ENCODE results near the gene LENG9.
"Not testable (repeated sequence)": the region's sequence is repeated elsewhere in the genome, so short reads cannot be mapped to it uniquely, and the experiment has no call there.

Gene LENG9

GRCh38 chr19:54463531-54464043, at the start of gene LENG9:
Gene LENG9 (minus strand): TSS chr19:54463778. CDS start chr19:54463526, 252 bp downstream.
- DNase-seq (ENCODE audit: low read depth in 2 of 2), result peak; percentile 97

GRCh38 chr19:54509200-54509940, 45.8 kb upstream of the LENG9 start:
- DNase-seq (ENCODE audit: low read depth in 2 of 2), result not testable (repeated sequence)

GRCh38 chr19:54508487-54508886, 44.9 kb upstream of the LENG9 start:
- DNase-seq (ENCODE audit: low read depth in 2 of 2), result not testable (repeated sequence)

- no peak for DNase-seq (ENCODE audit: low read depth in 2 of 2)
Observed at GRCh38 chr19:54507824-54508223, 44.2 kb upstream of the LENG9 start.

GRCh38 chr19:54507038-54507717, 43.6 kb upstream of the LENG9 start:
- DNase-seq (ENCODE audit: low read depth in 2 of 2), result not testable (repeated sequence)

GRCh38 chr19:54506079-54506478, 42.5 kb upstream of the LENG9 start:
- DNase-seq (ENCODE audit: low read depth in 2 of 2), result no peak

- not testable (repeated sequence) for DNase-seq (ENCODE audit: low read depth in 2 of 2)
Observed at GRCh38 chr19:54505542-54505941, 42.0 kb upstream of the LENG9 start.

GRCh38 chr19:54502518-54503048, 39.0 kb upstream of the LENG9 start, which contains the start of gene LAIR2:
Gene LAIR2 (plus strand): TSS chr19:54502831. CDS start chr19:54502919, 88 bp downstream.
- DNase-seq (ENCODE audit: low read depth in 2 of 2), result no peak

GRCh38 chr19:54498451-54498772, 34.8 kb upstream of the LENG9 start:
- DNase-seq (ENCODE audit: low read depth in 2 of 2), result not testable (repeated sequence)

GRCh38 chr19:54497747-54498450, 34.3 kb upstream of the LENG9 start:
- not testable (repeated sequence) for DNase-seq (ENCODE audit: low read depth in 2 of 2)

- DNase-seq (ENCODE audit: low read depth in 2 of 2), result not testable (repeated sequence)
Observed at GRCh38 chr19:54495284-54495683, 31.7 kb upstream of the LENG9 start.

GRCh38 chr19:54493967-54494585, 30.5 kb upstream of the LENG9 start:
- DNase-seq (ENCODE audit: low read depth in 2 of 2), result no peak

- not testable (repeated sequence) for DNase-seq (ENCODE audit: low read depth in 2 of 2)
Observed at GRCh38 chr19:54493056-54493455, 29.5 kb upstream of the LENG9 start.

GRCh38 chr19:54492568-54492967, 29.0 kb upstream of the LENG9 start:
- DNase-seq (ENCODE audit: low read depth in 2 of 2), result no peak

GRCh38 chr19:54489766-54490165, 26.2 kb upstream of the LENG9 start:
- DNase-seq (ENCODE audit: low read depth in 2 of 2), result no peak

GRCh38 chr19:54489341-54489740, 25.8 kb upstream of the LENG9 start:
- DNase-seq (ENCODE audit: low read depth in 2 of 2), result no peak

GRCh38 chr19:54485851-54486250, 22.3 kb upstream of the LENG9 start:
- DNase-seq (ENCODE audit: low read depth in 2 of 2), result no peak

GRCh38 chr19:54484451-54484850, 20.9 kb upstream of the LENG9 start:
- no peak for DNase-seq (ENCODE audit: low read depth in 2 of 2)

- DNase-seq (ENCODE audit: low read depth in 2 of 2), result no peak
Observed at GRCh38 chr19:54482889-54483288, 19.3 kb upstream of the LENG9 start.

GRCh38 chr19:54481326-54481930, 17.9 kb upstream of the LENG9 start:
- no peak for DNase-seq (ENCODE audit: low read depth in 2 of 2)

GRCh38 chr19:54480051-54480450, 16.5 kb upstream of the LENG9 start:
- DNase-seq (ENCODE audit: low read depth in 2 of 2), result no peak

All from fibroblast of skin of left biceps (primary cell).